Astrocyte of the spinal cord (primary cell): ENCODE measurements around the gene CRB2.

Experiments
- DNase-seq: peaks from one replicate; pipeline ENCODE4 v3.0.0; 2011; ENCODE audit warnings: low read depth, low spot score
- H3K4me3 ChIP-seq: 2 replicates; pipeline ENCODE4 v1.5.1; 2011; ENCODE audit warnings: low read depth, mild to moderate bottlenecking, low read length, moderate library complexity
- in situ Hi-C: cut with HindIII; loops from 2 replicates; pipeline ENCODE4 v1.10.0; 2017; ENCODE audit warnings: low sequenced_read_pairs
- TF ChIP-seq, protein P1 (sequence below): IDR thresholded peaks from 2 replicates; pipeline ENCODE4 v1.5.1; 2012; ENCODE audit warnings: low read depth, mild to moderate bottlenecking, low read length, inconsistent platforms

Gene CRB2

DNA sequence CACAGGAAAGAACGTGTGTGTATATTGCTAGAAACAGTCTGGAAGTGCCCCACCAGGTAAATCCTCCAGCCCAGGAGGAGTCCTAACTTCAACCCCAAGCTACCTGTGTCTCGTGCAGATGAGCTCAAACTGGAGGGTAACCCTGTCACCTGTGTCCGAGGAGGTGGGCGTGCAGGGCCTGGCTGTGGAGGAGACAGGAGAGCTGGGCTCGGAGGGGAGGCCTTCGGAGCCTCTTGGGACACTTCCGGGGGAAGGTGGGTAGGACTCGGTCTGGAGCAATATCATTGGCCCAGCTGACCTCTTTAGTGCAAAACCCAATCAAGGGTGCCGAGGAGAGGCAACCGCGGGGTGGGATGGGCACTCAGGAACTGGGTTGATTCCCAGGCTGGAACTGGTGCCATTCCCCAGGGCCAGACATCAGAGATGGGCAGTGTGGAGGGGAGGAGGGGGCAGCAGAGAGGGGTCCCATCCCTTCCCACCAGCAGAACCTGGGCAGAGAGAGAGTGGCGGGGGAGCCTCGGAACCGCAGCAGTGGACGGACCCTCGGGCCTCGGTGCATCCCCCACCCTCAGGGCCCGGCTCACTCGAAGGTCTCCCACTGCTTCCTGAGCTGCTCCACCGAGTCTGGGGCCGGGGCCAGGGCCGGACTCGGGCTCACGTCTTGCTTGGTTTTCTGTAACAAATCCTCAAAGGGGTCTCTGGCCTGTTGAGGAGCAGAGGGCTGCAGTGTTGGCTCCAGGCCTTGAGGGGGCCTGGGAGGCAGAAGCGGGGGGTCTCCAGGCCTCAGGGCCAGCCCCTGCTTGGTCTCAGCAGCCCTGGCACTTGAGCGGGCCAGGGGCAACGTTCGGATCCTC lies 25.1 kb downstream of the CRB2 start:
- in situ Hi-C loops: no loop called here
- no peak overlapping the region for H3K4me3 ChIP-seq
- no peak for DNase-seq
- TF ChIP-seq, protein P1, sequence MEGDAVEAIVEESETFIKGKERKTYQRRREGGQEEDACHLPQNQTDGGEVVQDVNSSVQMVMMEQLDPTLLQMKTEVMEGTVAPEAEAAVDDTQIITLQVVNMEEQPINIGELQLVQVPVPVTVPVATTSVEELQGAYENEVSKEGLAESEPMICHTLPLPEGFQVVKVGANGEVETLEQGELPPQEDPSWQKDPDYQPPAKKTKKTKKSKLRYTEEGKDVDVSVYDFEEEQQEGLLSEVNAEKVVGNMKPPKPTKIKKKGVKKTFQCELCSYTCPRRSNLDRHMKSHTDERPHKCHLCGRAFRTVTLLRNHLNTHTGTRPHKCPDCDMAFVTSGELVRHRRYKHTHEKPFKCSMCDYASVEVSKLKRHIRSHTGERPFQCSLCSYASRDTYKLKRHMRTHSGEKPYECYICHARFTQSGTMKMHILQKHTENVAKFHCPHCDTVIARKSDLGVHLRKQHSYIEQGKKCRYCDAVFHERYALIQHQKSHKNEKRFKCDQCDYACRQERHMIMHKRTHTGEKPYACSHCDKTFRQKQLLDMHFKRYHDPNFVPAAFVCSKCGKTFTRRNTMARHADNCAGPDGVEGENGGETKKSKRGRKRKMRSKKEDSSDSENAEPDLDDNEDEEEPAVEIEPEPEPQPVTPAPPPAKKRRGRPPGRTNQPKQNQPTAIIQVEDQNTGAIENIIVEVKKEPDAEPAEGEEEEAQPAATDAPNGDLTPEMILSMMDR: no peak

DNA sequence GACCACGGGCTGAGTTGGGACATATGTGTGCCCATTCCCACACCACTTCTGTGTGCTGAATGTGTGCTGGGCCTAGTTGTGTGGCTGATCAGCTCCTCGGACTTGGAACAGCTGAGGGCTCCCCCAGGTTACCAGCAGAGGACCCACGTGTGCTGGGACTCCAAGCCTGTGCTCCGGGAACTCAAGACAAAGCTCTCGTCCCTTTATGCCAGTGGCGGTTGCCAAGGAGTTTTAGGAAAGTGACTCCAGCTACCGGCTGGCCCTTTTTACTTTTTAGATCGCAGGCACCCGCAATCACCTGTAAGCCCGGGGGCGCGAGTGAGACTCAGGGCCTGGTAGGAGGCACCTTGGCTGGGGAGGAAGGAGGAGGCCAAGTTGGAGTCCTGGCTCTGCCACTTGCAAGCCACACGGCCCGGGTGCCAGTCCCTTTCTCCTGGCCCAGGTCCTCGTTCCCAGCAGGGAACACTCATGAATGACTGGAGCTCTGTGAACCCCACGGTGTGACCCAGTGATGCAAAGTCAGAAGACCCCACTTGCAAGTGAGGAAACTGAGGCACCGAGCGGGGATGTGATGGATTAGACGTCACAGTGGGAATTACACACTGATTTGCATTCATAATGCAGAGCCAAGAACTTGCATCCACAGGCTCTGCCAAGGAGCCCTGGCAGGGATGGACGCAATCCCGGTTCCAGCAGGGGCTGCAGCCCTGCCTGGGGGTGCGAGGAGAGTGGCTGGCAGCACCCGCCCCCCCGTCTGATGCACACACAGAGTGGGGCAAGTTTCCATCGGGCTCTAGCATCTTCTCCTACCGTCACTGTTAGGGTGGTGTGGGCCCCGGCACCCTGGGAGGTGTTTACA lies 26.9 kb downstream of the CRB2 start:
- in situ Hi-C loops: no loop called here
- TF ChIP-seq, protein P1: no peak
- DNase-seq: no peak

GRCh38 chr9:123383512-123384170 lies 27.6 kb downstream of the CRB2 start:
- in situ Hi-C loops: no loop called here
- TF ChIP-seq, protein P1: no peak
- H3K4me3 ChIP-seq: no peak overlapping the region
- no peak for DNase-seq

More for the DNA sequence above, 26.9 kb downstream of the CRB2 start:
- H3K4me3 ChIP-seq: no peak overlapping the region

- TF ChIP-seq, protein P1: no peak
- H3K4me3 ChIP-seq: no peak overlapping the region
- in situ Hi-C loops: no loop called here
- DNase-seq: no peak
These were observed 31.7 kb downstream of the CRB2 start for GRCh38 chr9:123387686-123388085.

GRCh38 chr9:123389070-123389469 lies 33.1 kb downstream of the CRB2 start:
- H3K4me3 ChIP-seq: no peak overlapping the region
- DNase-seq: no peak
- in situ Hi-C loops: no loop called here

GRCh38 chr9:123389698-123390097 lies 33.7 kb downstream of the CRB2 start:
- H3K4me3 ChIP-seq: no peak overlapping the region
- no peak for DNase-seq
- TF ChIP-seq, protein P1: no peak
- in situ Hi-C loops: no loop called here

More at GRCh38 chr9:123389070-123389469, 33.1 kb downstream of the CRB2 start:
- TF ChIP-seq, protein P1: no peak
